ENCODE results near the gene PID1. TPM values are rescaled to one million over a fixed set of nuclear protein-coding genes. Genes with fewer than 3 reads are reported as not detected.

PID1 gene
- total RNA-seq, 1 experiment from 2014 or later: 3.6 TPM

DNA sequence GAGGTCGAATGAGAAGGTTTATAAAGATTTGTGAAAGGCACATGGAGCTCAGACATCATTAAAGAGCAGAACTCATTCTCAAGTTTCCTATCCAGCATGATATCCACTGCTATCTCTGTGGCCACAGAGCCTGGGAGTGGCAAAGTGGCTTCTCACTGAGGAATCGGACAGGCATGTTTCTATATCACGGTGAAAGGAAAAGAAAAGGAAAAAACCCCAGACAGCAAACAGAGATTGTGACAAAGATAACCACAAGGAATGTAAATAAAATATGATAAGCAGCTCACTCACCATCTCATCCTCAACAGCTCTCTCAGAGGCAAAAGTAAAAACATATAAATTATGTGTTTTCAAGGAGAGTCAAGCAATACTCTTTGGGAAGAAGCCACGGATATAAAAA, 2.5 kb downstream of the PID1 start:
- in situ Hi-C loops (cut with HindIII; ENCODE audit: low pct_unique_long_range_greater_than_20kb, low sequenced_read_pairs): no loop called here
- no peak for DNase-seq (ENCODE audit: low read depth)

DNA sequence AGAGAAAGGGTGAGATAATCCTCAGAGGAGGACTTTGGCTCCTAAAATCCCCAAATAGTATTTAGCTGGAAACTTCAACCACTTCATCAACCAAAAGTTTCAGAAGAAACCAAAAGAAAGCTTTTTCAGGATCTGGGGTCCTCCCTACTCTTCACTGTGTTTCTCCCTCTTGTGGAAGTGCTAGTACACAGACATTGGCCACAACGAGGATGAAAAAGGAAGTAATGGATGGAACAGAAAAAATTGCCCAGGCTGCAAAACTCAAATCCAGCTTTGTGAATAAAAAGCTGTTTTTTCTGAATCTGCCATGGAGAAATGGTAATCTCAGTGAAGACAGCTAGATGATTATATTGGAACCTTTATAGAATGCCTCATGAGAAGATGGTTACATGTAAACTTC, 4.0 kb downstream of the PID1 start:
- DNase-seq (ENCODE audit: low read depth): no peak
- in situ Hi-C loops (cut with HindIII; ENCODE audit: low pct_unique_long_range_greater_than_20kb, low sequenced_read_pairs): no loop called here

DNA sequence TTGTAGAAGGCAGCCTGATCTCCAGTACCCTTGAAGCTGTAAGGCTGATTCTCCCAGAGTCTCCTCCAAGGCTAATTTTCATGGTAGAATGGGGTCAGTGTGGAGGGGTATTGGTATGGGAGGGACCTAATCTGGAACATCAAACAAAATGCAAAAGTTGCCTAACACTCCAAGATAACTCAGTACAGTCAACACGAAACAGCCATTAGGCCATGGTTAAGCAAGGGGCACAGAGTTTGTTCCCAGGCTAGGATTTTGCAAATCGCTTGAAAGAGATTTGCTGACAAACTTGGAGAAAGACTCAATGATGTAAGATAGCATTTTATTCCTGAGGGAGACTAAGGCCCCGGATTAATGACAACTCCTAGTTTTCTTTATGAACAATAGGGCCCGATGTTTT, 5.4 kb downstream of the PID1 start:
- DNase-seq (ENCODE audit: low read depth): no peak
- in situ Hi-C loops (cut with HindIII; ENCODE audit: low pct_unique_long_range_greater_than_20kb, low sequenced_read_pairs): no loop called here

DNA sequence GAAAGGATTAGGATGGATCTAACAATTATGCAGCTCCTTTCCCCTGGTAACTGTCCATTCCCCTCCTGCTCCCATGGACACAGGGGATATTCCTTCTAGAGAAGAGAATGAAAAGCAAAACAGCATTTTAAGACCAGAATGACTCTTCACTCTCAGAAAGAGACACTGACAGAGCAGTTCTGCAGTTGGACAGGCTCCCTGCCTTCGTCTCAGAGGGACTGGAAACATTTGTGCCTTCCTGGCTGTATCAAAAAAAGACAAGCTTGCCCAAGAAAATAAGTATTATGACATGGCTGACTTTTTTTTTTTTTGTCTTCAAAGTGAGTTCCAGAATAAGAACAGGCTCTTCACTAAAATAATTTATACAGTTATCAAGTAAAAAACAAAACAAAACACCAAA, 9.5 kb downstream of the PID1 start:
- DNase-seq (ENCODE audit: low read depth): no peak
- in situ Hi-C loops (cut with HindIII; ENCODE audit: low pct_unique_long_range_greater_than_20kb, low sequenced_read_pairs): no loop called here

DNA sequence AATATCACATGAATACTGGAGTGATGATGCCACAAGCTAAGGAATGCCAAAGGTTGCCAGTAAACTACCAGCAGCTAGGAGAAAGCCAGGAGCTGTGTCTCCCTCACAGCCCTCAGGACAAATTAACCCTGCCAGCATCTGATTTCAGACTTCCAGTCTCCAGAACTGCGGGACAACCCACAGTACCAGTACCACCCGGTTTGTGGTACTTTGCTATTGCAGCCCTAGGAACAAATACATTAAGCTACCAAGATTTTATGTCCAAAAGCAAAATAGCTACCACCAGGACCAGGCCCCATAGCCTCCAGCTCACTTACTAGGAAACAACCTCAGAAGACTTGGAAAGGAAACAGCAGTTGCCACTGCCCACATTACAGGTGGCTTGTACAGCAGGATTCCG, 10.0 kb downstream of the PID1 start:
- no peak for DNase-seq (ENCODE audit: low read depth)
- in situ Hi-C loops (cut with HindIII; ENCODE audit: low pct_unique_long_range_greater_than_20kb, low sequenced_read_pairs): no loop called here

DNA sequence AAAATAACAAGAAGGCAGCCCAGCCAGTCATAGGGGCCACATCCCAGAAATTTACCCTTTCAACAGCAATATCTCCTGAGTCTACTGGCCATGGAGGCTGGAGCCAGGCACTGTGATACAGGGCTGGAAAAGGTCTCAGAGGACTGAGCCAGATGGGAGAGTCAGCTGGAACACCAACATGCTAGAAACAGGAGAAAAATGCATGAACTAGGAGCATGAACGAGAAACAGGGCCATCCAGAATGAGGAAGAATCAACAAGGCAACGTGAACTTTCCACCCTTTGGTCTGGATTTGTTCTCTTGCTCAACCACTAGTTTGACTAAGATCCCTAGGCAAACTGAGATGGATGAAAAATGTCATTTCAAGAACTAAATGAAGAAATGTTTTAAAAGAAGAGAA, 13.1 kb downstream of the PID1 start:
- no peak for DNase-seq (ENCODE audit: low read depth)
- in situ Hi-C loops (cut with HindIII; ENCODE audit: low pct_unique_long_range_greater_than_20kb, low sequenced_read_pairs): no loop called here

DNA sequence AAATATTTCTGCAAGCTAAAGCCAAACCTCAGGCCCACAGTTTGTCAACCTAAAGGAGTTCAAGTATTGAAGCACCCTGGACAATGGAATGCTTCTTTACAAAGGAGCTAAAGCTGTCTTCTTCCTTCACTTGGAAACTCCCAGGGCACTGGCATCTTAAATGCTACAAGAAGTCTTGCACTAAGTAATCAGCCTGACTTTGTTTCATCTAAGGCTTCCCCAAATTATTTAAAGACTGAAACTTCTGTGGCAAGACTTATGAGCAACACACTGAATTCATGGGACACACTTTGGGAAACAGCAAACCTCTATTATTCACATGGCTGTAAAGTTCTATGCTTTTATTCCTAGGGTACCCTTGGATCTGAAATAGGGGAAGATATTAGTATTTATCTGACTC, 14.7 kb downstream of the PID1 start:
- in situ Hi-C loops (cut with HindIII; ENCODE audit: low pct_unique_long_range_greater_than_20kb, low sequenced_read_pairs): no loop called here
- DNase-seq (ENCODE audit: low read depth): no peak

DNA sequence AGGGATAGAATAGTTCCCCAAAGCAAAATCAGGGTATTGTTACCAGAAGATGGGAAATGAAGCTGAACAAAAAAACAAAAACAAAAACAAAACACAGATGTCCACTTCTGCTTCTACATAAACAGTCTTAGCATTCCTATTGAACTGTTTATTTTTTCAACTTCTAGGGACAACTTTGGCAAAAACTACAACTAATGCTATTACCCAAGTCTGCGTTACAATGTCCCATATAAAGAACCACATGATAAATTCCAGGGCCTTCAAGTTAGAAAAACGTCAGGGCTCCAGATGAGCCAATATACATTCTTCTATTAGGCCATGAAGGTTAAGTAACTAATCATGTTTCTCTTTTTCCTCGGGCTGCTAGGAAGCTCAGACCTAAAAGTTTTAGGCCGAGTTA, 16.9 kb downstream of the PID1 start:
- in situ Hi-C loops (cut with HindIII; ENCODE audit: low pct_unique_long_range_greater_than_20kb, low sequenced_read_pairs): no loop called here
- DNase-seq (ENCODE audit: low read depth): no peak

DNA sequence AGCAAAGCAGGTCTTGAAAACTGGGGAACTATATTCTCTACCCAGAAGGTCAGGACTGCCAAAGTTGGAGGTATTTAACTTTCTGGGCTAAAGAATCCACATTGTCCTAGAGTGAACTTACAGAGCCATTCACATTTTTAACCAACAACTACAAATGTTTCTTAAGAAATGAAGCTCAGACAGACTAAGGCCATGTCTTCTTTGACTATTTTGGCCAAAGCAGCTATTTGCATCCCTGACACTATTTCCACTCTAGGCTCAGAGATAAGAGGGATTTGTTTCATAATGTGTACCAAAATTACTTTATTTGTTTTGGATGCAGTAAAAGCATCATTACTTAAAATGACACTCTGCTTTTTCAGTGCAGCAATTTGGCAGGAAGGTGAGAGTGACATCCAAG, 18.1 kb downstream of the PID1 start:
- in situ Hi-C loops (cut with HindIII; ENCODE audit: low pct_unique_long_range_greater_than_20kb, low sequenced_read_pairs): no loop called here
- DNase-seq (ENCODE audit: low read depth): no peak

DNA sequence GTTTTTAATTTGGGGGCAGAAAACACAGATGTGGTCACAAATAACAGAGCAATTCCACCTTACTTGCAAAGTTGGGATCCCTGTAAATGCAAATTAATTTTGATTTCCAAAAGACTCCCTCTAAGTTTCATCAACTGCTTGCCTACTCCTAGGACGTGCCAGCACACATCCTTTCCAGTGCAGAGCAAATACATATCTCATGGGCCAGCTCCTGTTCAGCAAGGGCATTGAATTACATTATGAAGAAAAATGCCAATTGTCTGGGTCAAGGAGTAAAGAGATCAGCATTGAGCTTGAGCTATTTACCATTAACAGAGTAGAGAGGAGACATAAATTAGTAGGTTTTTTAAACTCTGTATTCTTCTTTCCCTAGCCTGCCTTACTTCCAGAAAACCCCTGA, 18.8 kb downstream of the PID1 start:
- no peak for DNase-seq (ENCODE audit: low read depth)
- in situ Hi-C loops (cut with HindIII; ENCODE audit: low pct_unique_long_range_greater_than_20kb, low sequenced_read_pairs): no loop called here

DNA sequence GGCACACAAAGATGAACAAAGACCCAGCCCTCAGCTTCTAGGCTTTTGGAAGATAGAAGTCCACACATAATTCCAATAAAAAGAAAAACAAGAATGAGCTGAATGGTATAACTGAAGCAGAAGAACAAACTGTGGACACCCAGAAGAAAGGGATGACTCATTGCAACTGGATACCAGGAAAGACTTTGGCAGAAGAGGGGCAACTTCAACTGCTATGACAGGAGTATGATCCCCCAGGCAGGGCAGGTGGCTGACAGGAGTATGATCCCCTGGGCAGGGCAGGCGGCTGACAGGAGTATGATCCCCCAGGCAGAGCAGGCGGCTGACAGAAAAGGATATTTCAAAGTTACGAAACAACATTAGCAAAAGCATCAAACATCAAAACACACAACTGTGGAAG, 21.6 kb downstream of the PID1 start:
- in situ Hi-C loops (cut with HindIII; ENCODE audit: low pct_unique_long_range_greater_than_20kb, low sequenced_read_pairs): no loop called here

DNA sequence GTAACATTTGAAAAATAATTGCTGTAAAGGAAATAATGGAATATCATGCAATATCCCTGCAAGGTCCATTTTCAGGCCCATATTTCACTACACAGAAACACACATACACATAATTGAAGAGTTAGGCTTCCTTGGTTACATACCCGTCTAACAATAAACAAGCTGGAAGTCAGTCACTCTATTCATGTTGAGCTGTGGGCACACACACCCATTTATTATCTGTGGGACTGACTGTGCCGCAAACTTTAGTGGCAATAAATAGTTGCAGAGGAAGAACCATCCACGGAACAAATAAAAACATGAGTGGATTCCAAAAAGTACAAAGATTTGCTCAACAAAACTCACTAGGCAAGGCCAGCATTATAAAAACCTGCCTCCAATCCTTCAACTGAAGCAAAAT, 24.8 kb downstream of the PID1 start:
- in situ Hi-C loops (cut with HindIII; ENCODE audit: low pct_unique_long_range_greater_than_20kb, low sequenced_read_pairs): no loop called here
- no peak for DNase-seq (ENCODE audit: low read depth)

More for the DNA sequence above, 21.6 kb downstream of the PID1 start:
- DNase-seq (ENCODE audit: low read depth): no peak

DNA sequence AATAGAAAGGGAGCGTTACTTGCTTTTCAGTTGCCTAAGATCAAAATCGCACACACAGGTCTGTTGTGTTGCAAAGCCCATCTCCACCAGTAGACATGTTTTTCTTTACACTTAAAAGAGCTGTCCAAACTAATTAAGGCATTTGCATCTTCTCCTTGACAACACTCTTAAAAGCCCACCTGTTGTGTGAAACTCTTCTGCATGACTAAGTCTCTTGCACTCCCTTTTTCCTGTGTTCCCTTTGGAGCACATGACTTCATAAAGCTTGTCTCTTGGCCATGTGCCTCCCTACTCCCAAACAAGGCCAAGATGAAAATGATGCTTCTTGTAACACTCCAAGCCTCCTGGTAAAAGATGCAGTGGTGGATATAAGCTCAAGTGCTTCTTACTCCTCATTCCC, 26.1 kb downstream of the PID1 start:
- in situ Hi-C loops (cut with HindIII; ENCODE audit: low pct_unique_long_range_greater_than_20kb, low sequenced_read_pairs): no loop called here
- no peak for DNase-seq (ENCODE audit: low read depth)

DNA sequence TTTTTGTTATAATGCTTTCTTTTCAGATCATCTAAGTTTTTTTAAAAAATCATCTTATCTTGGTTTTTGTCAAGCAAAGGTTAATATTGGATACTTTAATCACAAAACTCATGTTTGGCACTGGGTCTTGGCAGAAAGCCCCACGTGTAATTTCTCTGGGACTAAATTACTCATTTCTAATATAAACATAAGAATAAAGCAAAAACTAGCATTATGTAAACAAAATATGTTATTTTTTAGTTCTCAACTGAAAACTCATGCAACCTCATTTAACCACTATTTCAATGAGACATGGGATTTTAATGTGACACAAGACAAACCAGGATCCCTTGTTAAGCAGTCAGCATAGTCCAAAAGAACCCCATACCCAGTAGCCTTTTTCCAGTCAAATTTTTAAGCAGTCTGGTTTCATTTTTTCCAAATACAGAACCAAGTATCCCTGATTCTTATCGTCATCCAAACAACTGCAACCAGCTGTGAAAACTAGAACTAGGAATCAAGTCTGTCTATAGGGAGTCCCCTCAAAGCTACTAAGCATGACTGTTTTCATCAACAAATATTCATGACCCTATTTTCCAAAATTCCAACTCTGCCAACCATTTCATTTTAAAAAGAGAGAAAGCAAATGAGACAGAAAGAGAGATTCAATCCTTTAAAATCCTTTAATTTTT, 27.1 kb downstream of the PID1 start:
- no peak for DNase-seq (ENCODE audit: low read depth)
- in situ Hi-C loops (cut with HindIII; ENCODE audit: low pct_unique_long_range_greater_than_20kb, low sequenced_read_pairs): no loop called here

DNA sequence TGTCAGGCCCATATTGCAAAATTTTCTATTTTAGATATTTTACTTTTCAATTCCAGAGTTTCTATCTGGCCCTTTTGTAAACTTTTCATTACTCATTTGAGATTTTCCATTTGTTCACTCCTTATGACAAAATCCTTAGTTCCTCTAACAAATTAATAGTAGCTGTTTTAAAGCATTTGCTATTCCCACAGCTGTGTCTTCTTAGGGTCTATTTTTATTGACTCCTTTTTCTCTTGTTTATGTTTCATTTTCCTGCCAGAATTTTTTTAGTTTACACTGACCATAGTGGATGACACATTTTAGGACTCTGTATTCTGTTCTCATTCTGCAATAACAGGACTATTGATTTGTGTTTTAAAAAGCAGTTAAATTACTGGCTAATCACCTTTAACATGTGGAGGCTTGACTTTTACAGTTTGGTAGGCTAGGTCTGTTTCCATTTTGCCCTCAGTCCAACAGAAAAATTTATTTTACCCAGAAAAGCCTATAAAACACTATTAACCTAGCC, 30.0 kb downstream of the PID1 start:
- DNase-seq (ENCODE audit: low read depth): no peak
- in situ Hi-C loops (cut with HindIII; ENCODE audit: low pct_unique_long_range_greater_than_20kb, low sequenced_read_pairs): no loop called here

DNA sequence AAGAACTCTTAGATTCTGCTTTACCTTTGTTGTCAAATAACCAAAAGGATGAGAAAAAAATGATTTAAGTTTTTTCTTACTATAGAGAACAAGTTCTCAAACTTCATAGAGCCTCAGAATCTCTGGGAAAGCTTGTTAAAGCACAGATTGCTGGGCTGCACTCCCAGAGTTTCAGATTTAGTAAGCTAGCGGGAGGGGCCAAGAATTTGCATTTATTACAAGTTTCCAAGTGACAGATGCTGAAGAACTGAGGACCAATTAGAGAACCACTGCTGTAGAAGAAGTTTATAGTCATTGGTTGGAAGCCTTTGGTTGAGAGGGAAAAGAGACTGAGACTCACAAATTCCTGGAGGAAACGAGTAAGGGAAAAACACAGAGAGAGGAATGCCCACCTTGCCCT, 32.1 kb downstream of the PID1 start:
- no peak for DNase-seq (ENCODE audit: low read depth)
- in situ Hi-C loops (cut with HindIII; ENCODE audit: low pct_unique_long_range_greater_than_20kb, low sequenced_read_pairs): no loop called here

DNA sequence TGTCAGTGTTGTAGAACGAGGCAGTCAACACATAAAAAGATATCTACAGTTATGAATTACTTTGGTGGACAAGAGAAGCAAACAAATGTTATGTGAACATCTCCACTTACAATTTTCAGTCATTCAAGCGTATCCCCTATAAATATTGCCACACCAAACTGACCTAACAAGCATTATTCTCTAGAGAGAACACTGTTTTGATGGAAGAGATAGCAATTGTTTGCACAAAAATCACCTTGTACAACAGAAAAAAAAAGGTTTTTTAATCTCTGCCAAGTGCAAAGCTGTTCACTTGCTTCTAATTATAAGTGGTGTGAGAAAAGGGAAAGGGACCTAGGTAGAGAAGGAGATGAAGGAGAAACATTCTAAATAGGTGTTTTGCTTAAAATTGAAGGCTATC, 33.8 kb downstream of the PID1 start:
- DNase-seq (ENCODE audit: low read depth): no peak
- in situ Hi-C loops (cut with HindIII; ENCODE audit: low pct_unique_long_range_greater_than_20kb, low sequenced_read_pairs): no loop called here

DNA sequence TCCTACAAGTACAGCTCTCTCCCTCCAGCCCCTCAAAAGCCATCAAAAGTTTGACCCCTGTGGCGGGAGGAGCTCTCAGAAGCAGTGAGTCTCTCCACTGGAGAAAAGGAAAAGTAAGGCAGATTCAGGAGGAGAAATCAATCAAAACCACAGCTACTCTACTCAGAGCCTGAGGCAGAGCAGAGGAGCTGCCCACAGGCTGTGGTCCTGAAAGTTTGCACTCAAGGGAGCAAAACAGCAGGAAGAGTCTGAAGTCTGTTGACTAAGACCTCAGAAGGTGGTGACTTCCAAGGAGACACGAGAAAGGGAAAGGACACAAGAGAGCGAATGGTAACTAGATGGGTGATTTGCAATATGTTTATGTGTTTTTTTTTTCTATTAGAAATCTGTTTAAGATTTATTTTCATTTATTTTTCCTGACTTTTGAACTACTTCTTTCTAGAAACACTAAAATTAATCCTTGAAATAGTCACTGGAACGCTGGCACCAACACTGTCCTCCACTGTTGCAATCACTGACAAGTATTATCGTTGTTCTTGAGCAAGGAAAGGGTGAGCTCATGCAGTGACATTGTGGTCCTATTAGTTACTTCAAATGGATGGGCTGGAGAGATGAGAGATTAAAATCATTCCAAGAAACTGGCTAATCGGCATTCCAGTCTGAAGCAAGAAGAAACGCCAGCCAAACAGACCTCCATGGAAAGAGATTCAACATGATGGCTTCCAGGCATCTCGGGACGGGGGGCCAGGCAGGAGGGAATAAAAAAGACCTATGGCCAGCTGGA, 35.8 kb downstream of the PID1 start:
- in situ Hi-C loops (cut with HindIII; ENCODE audit: low pct_unique_long_range_greater_than_20kb, low sequenced_read_pairs): no loop called here
- no peak for DNase-seq (ENCODE audit: low read depth)

DNA sequence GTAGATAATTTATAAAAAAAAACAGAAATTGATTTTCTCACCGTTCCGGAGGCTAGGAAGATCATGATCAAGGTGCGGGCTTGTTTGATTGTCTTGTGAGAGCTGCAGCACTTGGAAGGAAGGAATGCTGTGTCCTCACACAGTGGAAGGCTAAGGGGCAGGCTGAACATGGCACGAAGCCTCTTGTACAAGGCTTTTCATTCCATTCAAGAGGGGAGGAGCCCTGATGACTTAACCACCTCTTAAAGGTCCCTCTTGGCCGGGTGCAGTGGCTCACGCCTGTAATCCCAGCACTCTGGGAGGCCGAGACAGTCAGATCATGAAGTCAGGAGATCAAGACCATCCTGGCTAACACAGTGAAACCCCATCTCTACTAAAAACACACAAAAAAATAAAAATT, 39.2 kb downstream of the PID1 start:
- in situ Hi-C loops (cut with HindIII; ENCODE audit: low pct_unique_long_range_greater_than_20kb, low sequenced_read_pairs): no loop called here
- no peak for DNase-seq (ENCODE audit: low read depth)

DNA sequence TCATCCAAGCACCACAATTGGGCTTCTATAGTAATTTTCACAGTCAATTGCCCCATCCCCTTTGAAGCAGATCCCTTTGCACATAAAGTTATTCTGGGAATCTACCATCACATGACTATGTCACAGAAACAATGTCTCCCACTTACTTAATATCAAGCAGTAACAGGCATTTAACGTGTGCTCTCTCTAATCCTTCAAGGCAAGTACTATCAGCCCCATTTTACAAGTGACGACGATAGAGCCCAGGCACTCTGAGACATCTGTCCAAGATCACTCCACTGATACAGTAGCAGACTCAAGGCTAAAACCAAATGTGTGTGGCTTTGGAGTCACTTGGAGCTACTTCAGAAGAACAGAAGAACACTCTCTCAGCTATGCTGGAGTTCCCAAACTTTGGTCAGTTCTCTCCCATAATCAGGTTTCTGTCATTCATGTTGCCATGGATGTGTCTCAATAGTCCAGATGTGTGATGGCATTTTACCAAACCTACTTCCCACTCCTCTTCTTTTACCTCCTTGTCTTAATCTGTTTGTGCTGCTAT, 39.7 kb downstream of the PID1 start:
- in situ Hi-C loops (cut with HindIII; ENCODE audit: low pct_unique_long_range_greater_than_20kb, low sequenced_read_pairs): no loop called here
- no peak for DNase-seq (ENCODE audit: low read depth)
